ENCODE measurements around the gene MAP2K2. TPM values are rescaled to one million over a fixed set of nuclear protein-coding genes. Genes with fewer than 3 reads are reported as not detected.

The MAP2K2 gene
- total RNA-seq, 1 donor from 2014 or later: 152 TPM

DNA sequence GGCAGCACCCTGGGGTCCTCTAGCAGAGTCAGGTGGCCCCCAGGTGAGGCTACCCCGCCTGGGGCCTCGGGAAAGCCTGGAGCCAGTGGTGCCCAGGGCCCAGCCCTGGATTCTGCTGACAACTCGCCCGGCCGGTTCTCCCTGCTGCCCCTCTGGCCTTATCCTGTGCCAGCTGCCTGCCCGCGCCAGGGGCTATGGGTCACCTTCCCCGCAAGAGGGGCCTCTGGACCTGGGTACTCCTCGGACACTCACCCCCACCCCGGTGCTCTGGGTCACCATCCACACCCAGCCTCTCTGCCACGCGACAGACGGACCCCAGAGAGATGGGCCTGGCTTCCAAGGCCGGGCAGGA lies 81.2 kb downstream of the MAP2K2 start:
- no peak for DNase-seq

- DNase-seq: no peak
Observed at GRCh38 chr19:4042064-4042730, 81.7 kb downstream of the MAP2K2 start.

Other genes starting within 250 kb of the MAP2K2 start
- gene ATCAY, start 243.4 kb downstream of the MAP2K2 start, total RNA-seq: not detected in 2 replicates
- gene NMRK2, start 191.1 kb downstream of the MAP2K2 start, total RNA-seq: not detected in 2 replicates
- 151 and 203 TPM in 2 replicates for gene DAPK3, start 153.0 kb downstream of the MAP2K2 start, total RNA-seq
- gene EEF2, start 138.7 kb downstream of the MAP2K2 start, total RNA-seq: 2,677 and 3,798 TPM in 2 replicates
- 22.0 and 27.2 TPM in 2 replicates for gene PIAS4, start 116.4 kb downstream of the MAP2K2 start, total RNA-seq
- 17.4 and 30.3 TPM in 2 replicates for gene ZBTB7A, start 57.2 kb downstream of the MAP2K2 start, total RNA-seq
- gene CREB3L3, start 29.5 kb upstream of the MAP2K2 start, total RNA-seq: not detected in 2 replicates
- gene SIRT6, start 58.4 kb upstream of the MAP2K2 start, total RNA-seq: 14.0 and 23.1 TPM in 2 replicates
- 0.42 and 0.68 TPM in 2 replicates for gene ANKRD24, start 58.6 kb upstream of the MAP2K2 start, total RNA-seq
- 0.47 and 3.1 TPM in 2 replicates for gene EBI3, start 105.4 kb upstream of the MAP2K2 start, total RNA-seq
- 23.7 and 24.4 TPM in 2 replicates for gene YJU2, start 123.0 kb upstream of the MAP2K2 start, total RNA-seq
- gene SHD, start 155.1 kb upstream of the MAP2K2 start, total RNA-seq: not detected in 2 replicates
- not detected in 2 replicates for gene TMIGD2, start 178.3 kb upstream of the MAP2K2 start, total RNA-seq
- 7.0 and 11.0 TPM in 2 replicates for gene FSD1, start 180.5 kb upstream of the MAP2K2 start, total RNA-seq
- 28.1 and 36.6 TPM in 2 replicates for gene STAP2, start 214.7 kb upstream of the MAP2K2 start, total RNA-seq
- gene MPND, start 219.4 kb upstream of the MAP2K2 start, total RNA-seq: 6.5 and 7.7 TPM in 2 replicates

Measured in dermis blood vessel endothelial cell (primary cell).